Esophagus squamous epithelium (tissue), 5 donors: Measurements from ENCODE around the gene ZSWIM4. TPM values are rescaled to one million over a fixed set of nuclear protein-coding genes. Genes with fewer than 3 reads are reported as not detected.

Experiments used
- DNase-seq: peaks from one replicate; lab custom pipeline; 2025; lab: John Stamatoyannopoulos, UW
- H3K27ac ChIP-seq, 4 donors: fragments of 200-600 bp; sonication (generic); one replicate each; pipeline ENCODE4 v1.5.1; 2016 to 2019; ENCODE audit warnings: mild to moderate bottlenecking in 1 of 4
- H3K27me3 ChIP-seq, 4 donors: fragments of 200-600 bp; sonication (generic); 1 replicate in 3 of 4; 2 replicates in 1 of 4; pipeline versions ENCODE4 v1.5.1 to v1.6.0; 2017 to 2021; ENCODE audit warnings: antibody characterized with exemption in 1 of 4
- H3K36me3 ChIP-seq, 3 donors: fragments of 200-600 bp; sonication (generic); one replicate each; pipeline ENCODE4 v1.5.1; 2016 to 2019
- H3K4me1 ChIP-seq, 3 donors: fragments of 200-600 bp; sonication (generic); one replicate each; pipeline ENCODE4 v1.5.1; 2017 to 2019
- H3K4me3 ChIP-seq, 4 donors: fragments of 200-600 bp; sonication (generic); 1 replicate in 3 of 4; 2 replicates in 1 of 4; pipeline ENCODE4 v1.5.1; 2016 to 2019; ENCODE audit warnings: mild to moderate bottlenecking in 2 of 4, moderate library complexity in 1 of 4
- H3K9me3 ChIP-seq, 3 donors: fragments of 200-600 bp; sonication (generic); one replicate each; pipeline ENCODE4 v1.5.1; 2016 to 2019
- POLR2A ChIP-seq, 4 donors: fragments of 450-650 bp; IDR thresholded peaks; one replicate each; pipeline ENCODE4 v1.6.1; 2017; ENCODE audit warnings: antibody characterized with exemption in 4 of 4, mild to moderate bottlenecking in 4 of 4, moderate library complexity in 3 of 4
- WGBS, 2 donors: methylation state at CpG; one replicate each; pipeline ENCODE4 v1.1.5; 2018; 5-methylcytosine and 5-hydroxymethylcytosine counted together
- intact Hi-C: fragments of 100-400 bp; cut with DNase I; formaldehyde crosslinking; loops from one replicate; pipeline ENCODE4 v1.15.0; 2022
- total RNA-seq, 4 donors: library from RNA; depleted of rRNA; stranded (reverse); fragments of >200 nt; gene quantifications; one replicate each; pipeline ENCODE4 v1.1.0, GENCODE V29; 2016
- TF ChIP-seq, protein P1 (sequence below), 6 experiments: fragments of 450-650 bp in 4 of 6; fragments of 200-600 bp in 2 of 6; sonication (generic) in 2 of 6; IDR thresholded peaks; one replicate each; pipeline ENCODE4 v1.5.1; 2016 to 2019; ENCODE audit warnings: antibody characterized with exemption in 6 of 6, mild to moderate bottlenecking in 4 of 6, moderate library complexity in 4 of 6
- donor health status: DM: yes; HTN: yes; CAD: no.

Gene ZSWIM4
- total RNA-seq, 4 donors from 2014 or later: 7.2 to 41.4 (median 16.9) TPM

GRCh38 chr19:13842291-13843103 is 47.3 kb downstream of the ZSWIM4 start:
- Histone ChIP-seq H3K4me3 (peak overlapping the region; percentile 74 to 99 (median 89)), H3K9me3 (no peaks in the 10 kb centered on the region), H3K27ac (peak overlapping the region; percentile 98 to 100 (median 100)), H3K4me1 (peaks cover 55 to 89% (median 57%) of the 10 kb centered on the region in 3 donors), H3K36me3 (peaks cover 0 to 5% (median 0%) of the 10 kb centered on the region in 3 donors), H3K27me3 (no peaks in the 10 kb centered on the region)
- TF ChIP-seq, protein P1, sequence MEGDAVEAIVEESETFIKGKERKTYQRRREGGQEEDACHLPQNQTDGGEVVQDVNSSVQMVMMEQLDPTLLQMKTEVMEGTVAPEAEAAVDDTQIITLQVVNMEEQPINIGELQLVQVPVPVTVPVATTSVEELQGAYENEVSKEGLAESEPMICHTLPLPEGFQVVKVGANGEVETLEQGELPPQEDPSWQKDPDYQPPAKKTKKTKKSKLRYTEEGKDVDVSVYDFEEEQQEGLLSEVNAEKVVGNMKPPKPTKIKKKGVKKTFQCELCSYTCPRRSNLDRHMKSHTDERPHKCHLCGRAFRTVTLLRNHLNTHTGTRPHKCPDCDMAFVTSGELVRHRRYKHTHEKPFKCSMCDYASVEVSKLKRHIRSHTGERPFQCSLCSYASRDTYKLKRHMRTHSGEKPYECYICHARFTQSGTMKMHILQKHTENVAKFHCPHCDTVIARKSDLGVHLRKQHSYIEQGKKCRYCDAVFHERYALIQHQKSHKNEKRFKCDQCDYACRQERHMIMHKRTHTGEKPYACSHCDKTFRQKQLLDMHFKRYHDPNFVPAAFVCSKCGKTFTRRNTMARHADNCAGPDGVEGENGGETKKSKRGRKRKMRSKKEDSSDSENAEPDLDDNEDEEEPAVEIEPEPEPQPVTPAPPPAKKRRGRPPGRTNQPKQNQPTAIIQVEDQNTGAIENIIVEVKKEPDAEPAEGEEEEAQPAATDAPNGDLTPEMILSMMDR (IDR thresholded peaks at IDR 0.05): no peak
- TF ChIP-seq POLR2A (IDR thresholded peaks at IDR 0.05): peak in 2 of 4 donors; percentile 88 to 93
- no CpG with 5 or more reads among the region's 95 CpGs for WGBS, 2 donors
- DNase-seq: no peak
- intact Hi-C loops: no loop called here

DNA sequence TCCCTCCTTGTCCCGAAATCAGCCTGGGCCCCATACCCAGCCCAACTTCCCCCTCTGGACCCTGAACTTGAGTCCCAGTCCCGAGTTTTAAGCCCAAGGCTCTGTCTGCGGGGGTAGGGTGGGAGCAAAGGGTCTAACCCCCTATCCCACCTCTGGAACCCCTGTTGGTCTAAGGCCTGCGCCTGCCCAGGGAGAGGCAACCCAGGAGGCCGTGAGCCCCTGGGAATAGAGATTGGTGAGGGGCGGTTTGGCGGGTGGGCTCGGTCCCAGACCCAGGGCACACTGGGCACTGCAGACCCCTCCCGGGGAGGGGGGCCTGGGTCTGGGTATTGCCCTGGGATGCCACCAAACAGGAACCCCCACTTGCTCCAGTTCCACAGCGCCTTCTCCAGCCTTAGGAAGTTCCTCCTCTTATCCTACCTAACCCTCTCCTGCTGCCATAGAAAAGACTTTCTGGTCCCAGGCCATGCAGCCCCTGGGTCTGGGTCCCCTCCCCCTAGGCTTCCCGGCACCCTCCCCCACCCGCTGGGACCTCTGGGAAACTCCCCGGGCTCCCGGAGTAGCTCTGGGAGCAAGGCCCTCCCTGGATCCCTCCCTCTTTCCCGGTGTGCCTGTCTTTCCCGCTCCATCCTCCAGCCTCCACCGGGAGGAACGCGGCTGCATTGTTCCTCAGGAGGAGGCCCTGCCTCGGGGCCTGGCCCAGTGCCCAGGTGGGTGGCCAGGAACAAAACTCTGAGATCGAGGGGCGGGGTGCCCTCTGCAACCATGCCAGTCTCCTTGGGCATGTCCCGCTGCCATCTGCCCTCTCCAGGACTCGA is 48.1 kb downstream of the ZSWIM4 start:
- intact Hi-C loops: no loop called here
- DNase-seq: no peak
- no peaks in the 10 kb centered on the region for H3K9me3 ChIP-seq
- H3K27ac ChIP-seq: peak overlapping the region; percentile 98 to 100 (median 100)
- 0 to 14% methylated on average over 4 to 5 of the region's 24 CpGs for WGBS, 2 donors
- H3K4me1 ChIP-seq: peaks cover 55 to 89% (median 58%) of the 10 kb centered on the region in 3 donors
- no peaks in the 10 kb centered on the region for H3K27me3 ChIP-seq
- TF ChIP-seq, protein P1 (IDR thresholded peaks at IDR 0.05): no peak
- TF ChIP-seq POLR2A (IDR thresholded peaks at IDR 0.05): no peak
- no peaks in the 10 kb centered on the region for H3K36me3 ChIP-seq
- H3K4me3 ChIP-seq: peak overlapping the region; percentile 74 to 99 (median 89)

DNA sequence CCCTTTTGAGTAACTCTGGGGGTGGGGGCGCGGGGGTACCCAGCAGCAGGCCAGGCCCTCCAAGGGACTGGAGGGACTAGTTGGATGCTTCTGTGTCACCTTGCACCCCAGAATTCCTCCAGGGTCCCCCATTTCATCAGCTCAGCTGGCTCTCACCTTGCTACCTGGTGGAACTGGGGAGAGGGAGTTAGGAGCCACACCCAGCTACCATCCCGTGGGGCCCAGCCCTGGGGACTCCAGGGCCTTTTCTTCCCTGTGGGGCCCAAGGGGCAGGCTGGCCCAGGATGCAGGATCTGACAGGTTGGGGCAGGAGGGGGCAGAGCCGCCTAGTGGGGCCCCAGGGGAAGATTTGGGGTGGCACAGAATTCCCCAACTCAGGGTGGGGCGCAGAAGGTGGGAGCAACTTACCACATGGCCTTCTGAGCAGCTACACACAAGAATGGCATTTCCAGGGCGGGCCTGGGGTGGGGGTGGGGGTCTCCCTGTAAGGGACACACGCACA is 48.9 kb downstream of the ZSWIM4 start:
- no peaks in the 10 kb centered on the region for H3K27me3 ChIP-seq
- peaks cover 52 to 89% (median 54%) of the 10 kb centered on the region in 3 donors for H3K4me1 ChIP-seq
- peak overlapping the region; percentile 98 to 100 (median 100) for H3K27ac ChIP-seq
- intact Hi-C loops: no loop called here
- H3K9me3 ChIP-seq: no peaks in the 10 kb centered on the region
- 34 to 43% methylated on average over 1 to 6 of the region's 7 CpGs for WGBS, 2 donors
- no peak for TF ChIP-seq POLR2A (IDR thresholded peaks at IDR 0.05)
- TF ChIP-seq, protein P1 (IDR thresholded peaks at IDR 0.05): peak in 2 of 6 experiments; percentile 11 to 30
- no peaks in the 10 kb centered on the region for H3K36me3 ChIP-seq
- peak overlapping the region in 3 of 4 donors; percentile 74 to 99 (median 81) for H3K4me3 ChIP-seq
- no peak for DNase-seq

- no peaks in the 10 kb centered on the region for H3K27me3 ChIP-seq
- intact Hi-C loops: no loop called here
- 0 to 2% methylated on average over 1 to 6 of the region's 23 CpGs for WGBS, 2 donors
Measured at GRCh38 chr19:13846557-13847406, 51.5 kb downstream of the ZSWIM4 start.

More at GRCh38 chr19:13846557-13847406, 51.5 kb downstream of the ZSWIM4 start:
- DNase-seq: peak; percentile 57
- peak overlapping the region; percentile 98 to 100 (median 98) for H3K27ac ChIP-seq
- peak overlapping the region; percentile 37 to 74 (median 56) for H3K4me3 ChIP-seq
- no peaks in the 10 kb centered on the region for H3K9me3 ChIP-seq
- TF ChIP-seq, protein P1 (IDR thresholded peaks at IDR 0.05): no peak
- peak in 2 of 4 donors; percentile 37 to 49 for TF ChIP-seq POLR2A (IDR thresholded peaks at IDR 0.05)
- H3K36me3 ChIP-seq: no peaks in the 10 kb centered on the region
- H3K4me1 ChIP-seq: peaks cover 65 to 89% (median 66%) of the 10 kb centered on the region in 3 donors
